Nucleus accumbens (tissue), 56 donors: ENCODE data around the gene LENEP.

Experiments used
- DNase-seq, 56 donors: peaks; one replicate each; lab custom pipeline; 2025; lab: John Stamatoyannopoulos, UW

LENEP gene

DNA sequence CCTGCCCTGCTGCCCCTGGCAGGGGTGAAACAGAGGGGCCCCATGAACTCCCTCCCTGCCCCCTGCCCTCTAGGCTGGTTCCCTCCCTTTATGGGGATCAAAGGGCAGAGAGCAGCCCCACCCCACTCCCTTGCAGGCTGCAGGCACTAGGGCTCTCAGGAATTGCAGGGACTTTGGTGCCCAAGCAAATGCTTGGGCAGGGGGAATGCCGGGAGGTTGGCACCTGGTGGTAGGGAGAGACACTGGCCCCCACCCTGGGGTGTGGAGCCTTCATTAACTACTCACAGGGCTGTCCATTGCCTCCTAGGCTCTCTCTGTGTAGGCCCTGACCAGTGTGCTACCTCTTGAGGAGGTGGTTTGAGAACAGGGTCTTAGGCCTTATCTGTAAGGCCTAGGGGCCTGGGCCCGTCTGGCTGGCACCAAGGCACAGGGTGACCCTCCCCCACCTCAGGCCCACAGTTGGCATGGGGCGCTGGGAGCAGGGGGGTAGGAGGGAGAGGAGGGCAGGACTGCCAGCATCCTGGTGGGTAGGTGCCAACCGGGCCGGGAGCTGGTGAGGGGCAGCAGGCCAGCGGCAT is 14.0 kb downstream of the LENEP start:
- peak in 44 of 56 donors; percentile 14 to 79 (median 40) for DNase-seq

- DNase-seq: peak in 6 of 56 donors; percentile 23 to 54 (median 34)
Observed at GRCh38 chr1:155008015-155008941, 14.9 kb downstream of the LENEP start.

DNA sequence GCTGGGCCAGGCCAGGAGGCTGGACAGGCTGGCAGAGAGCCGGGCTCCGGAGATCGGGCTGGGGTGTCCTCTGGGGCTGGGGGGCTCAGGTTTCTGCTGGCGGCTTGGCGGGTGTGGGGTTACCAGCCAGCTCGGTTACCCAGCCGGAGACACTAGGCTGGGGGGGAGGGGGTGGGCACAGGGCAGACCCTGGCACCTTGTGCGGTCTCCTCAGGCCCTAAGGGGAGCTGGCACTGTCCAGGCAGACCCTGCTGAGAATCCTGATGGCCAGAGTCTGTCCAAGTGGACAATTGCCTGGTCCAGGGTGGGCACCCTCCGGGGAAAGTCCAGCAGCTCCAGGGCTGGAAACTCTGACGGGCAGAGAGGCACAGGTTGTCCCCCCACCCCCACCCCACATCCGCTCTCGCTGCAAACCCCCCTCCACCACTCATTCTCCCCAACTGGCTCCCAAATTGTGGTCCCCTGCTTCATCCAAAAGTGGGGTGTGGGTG is 15.9 kb downstream of the LENEP start:
- no peak for DNase-seq

GRCh38 chr1:155009742-155010141 is 16.4 kb downstream of the LENEP start:
- DNase-seq: no peak

- no peak for DNase-seq
Observed at GRCh38 chr1:155010211-155010918, 17.0 kb downstream of the LENEP start.

GRCh38 chr1:155011004-155011416 is 17.6 kb downstream of the LENEP start:
- DNase-seq: no peak

DNA sequence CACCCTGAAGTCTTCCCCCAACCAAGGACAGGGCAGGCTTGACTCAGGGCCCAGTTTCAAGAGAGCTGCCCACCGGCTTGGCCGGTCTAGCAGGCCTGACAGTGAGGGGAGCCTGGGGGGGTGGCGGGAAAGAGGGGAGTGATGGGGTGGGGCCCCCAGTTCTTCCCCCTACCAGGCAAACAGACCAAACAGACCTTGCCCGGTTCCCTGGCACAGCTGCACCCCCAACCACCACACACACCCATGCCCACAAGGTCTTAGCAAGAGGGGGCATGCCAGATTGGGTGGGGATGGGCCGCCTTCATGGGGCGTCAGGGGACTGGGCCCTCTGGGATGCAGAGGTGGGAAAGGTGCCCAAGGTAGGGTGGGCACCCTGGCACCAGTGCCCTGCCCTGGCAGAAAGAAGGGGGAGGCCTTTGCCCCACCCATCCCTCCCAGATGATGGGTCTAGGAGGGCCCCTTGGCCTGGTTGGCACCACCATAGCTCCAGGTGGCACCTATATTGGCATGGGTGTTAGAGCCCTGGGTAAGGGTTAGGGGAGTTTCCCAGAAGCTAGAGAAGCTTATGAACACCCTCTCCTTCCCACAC is 18.1 kb downstream of the LENEP start:
- DNase-seq: no peak

- peak in 51 of 56 donors; percentile 38 to 91 (median 75) for DNase-seq
Observed at GRCh38 chr1:155012026-155012546, 18.7 kb downstream of the LENEP start.

GRCh38 chr1:155012776-155013602 is 19.6 kb downstream of the LENEP start:
- DNase-seq: no peak

DNA sequence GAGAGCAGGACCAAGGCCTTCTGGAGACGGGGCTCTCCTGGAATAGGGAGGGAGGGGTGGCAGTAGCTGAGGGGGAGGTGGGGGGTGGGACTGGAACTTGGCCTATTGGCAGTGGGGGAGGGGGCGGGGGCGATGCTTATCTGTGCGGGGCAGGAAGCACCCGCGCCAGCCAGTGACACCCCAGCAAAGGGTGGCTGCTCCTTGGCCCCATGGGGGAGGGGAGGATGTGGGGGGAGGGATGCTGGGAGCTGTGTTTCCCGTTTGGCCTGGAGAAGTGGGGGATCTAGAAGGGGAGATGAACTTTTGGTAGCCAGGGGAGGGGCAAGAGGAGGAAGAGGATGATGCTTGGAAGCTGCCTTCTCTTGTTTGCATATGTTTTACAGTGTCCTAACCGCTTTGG is 20.2 kb downstream of the LENEP start:
- no peak for DNase-seq

DNA sequence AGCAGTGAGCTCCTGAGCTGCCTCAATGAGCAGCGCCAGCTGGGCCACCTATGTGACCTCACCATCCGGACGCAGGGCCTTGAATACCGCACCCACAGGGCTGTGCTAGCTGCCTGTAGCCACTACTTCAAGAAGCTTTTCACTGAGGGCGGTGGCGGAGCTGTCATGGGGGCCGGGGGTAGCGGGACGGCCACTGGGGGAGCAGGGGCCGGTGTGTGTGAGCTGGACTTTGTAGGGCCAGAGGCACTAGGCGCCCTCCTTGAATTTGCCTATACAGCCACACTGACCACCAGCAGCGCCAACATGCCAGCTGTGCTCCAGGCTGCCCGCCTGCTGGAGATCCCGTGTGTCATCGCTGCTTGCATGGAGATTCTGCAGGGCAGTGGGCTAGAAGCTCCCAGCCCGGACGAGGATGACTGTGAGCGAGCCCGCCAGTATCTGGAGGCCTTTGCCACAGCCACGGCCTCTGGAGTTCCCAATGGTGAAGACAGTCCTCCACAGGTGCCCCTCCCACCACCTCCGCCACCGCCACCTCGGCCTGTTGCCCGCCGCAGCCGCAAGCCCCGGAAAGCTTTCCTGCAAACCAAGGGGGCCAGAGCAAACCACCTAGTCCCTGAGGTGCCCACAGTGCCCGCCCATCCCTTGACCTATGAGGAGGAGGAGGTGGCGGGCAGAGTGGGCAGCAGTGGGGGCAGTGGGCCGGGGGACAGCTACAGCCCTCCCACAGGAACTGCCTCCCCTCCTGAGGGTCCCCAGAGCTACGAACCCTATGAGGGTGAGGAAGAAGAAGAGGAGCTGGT is 21.5 kb downstream of the LENEP start:
- no peak for DNase-seq

DNA sequence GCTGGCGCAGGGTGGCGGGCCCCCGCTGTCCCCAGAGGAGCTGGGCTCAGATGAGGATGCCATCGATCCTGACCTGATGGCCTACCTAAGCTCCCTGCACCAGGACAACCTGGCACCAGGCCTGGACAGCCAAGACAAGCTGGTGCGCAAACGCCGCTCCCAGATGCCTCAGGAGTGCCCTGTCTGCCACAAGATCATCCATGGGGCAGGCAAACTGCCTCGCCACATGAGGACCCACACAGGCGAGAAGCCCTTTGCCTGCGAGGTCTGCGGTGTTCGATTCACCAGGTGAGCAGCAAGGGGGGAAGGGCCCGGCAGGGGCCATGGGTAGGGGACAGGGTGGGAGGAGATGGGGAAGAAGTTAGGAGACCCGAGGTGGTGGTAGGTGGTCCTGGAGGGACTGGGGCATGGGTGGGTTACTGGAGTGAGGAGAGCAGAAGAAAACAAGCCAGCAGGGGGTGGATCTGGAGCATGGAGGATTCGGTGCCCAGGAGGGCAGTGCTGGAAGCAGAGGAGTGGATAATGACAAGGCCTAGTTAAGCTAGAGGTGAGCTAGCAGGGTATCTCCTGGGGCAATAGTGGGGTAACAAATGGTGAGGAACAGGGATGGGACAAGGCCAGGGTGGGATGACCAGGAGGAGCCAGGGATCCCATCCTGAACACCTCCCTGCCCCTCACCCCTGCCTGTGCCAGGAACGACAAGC is 22.3 kb downstream of the LENEP start:
- no peak for DNase-seq

- DNase-seq: no peak
Observed at GRCh38 chr1:155016231-155016831, 22.9 kb downstream of the LENEP start.

- peak in 55 of 56 donors; percentile 11 to 96 (median 75) for DNase-seq
Observed at GRCh38 chr1:155017041-155017945, 23.9 kb downstream of the LENEP start.

DNA sequence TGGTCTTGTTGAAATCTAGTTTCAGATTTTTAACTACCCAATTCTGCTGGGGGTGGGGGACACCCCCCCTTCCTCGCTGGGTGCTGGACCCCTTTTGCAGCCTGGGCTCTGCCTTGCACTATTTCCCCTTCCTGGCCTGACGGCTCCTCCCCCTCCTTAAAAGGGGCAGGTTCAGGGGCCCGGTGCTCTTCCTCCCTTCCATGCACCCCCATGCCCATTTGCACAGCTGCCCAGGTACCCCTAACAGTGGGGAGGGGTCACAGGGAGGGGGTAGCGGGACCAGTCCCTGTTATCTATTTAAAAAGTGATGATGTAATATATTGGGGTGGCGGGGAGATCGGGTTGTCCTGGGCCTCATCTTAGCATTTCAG is 24.5 kb downstream of the LENEP start:
- no peak for DNase-seq

DNA sequence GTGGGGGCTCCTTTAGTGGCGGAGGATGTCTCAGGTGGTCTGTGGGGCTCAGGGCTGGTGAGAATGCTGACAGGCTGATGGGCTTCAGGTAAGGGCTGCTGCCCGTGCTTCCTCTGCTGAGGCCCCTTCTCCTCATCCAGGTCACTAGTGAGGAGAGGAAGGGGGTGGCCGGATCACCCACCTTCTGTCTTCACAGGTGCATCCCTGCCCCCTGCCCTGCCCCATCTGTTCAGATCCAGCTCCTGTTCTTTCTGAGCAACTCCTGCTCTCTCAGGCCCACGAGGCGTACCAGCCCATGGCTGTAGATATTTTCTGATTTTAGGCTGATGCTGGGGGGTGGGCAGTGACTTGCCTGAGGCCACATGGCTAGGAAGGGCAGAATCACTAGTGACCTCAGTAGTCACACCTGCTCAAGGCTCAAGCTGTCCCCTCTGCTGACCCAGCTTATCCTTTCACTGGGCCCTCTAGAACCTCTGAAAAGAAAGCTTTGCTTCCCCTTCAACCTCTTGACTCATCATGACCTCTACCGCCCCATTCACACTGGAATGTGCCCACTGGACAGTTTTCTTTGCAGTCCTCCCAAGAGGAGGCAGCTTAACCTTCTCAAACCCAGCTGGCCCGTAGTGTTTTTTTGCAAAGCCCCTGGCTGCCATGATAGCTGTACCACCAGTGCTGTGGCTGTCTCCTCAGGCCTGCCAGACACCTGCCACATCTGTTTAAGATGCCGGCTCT is 25.4 kb downstream of the LENEP start:
- no peak for DNase-seq
